NCI-H774 (cell line): ENCODE measurements around the gene SLC66A1.

ENCODE experiments used
- DNase-seq: peaks from one replicate; lab custom pipeline; 2025; lab: John Stamatoyannopoulos, UW

Gene SLC66A1

DNA sequence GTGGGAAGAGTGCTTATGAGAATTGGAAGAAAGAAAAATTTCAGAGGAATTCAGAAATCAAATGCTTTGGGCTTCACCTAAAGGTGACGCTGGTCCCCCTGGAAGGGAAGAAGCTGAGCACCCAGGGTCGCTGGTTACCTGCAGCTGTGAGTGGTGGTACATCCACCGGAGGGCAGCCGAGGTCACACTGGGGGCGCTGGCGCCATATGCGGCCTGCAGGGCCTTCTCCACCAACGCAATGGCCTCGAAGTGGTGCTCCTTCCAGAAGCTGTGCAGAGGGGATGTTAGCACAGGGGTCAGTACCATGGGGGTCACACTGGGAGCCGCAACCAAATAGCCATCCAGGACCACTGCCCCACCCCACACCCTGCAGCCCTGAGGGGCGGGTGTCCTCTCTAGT, 6.2 kb upstream of the SLC66A1 start:
- DNase-seq = no peak

DNA sequence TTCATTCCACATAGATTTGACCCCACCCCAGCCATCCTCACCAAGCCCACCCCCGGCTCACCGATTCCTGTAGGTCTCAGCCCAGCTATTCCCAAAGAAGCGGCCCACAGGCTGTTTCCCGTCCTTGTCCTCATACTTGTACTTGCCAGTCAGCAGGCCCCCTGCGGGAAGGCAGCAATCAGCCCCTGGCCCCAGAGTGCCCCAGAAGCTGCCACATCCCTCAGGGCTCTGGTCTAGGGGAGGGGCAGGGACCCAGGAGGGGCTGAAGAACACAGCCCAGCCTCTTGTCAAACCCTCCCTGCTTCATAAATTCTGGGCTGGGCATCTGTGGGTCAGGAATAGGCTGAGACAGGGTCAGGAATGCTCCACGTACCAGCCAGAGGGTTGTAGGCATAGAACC, 5.2 kb upstream of the SLC66A1 start:
- no peak for DNase-seq

DNA sequence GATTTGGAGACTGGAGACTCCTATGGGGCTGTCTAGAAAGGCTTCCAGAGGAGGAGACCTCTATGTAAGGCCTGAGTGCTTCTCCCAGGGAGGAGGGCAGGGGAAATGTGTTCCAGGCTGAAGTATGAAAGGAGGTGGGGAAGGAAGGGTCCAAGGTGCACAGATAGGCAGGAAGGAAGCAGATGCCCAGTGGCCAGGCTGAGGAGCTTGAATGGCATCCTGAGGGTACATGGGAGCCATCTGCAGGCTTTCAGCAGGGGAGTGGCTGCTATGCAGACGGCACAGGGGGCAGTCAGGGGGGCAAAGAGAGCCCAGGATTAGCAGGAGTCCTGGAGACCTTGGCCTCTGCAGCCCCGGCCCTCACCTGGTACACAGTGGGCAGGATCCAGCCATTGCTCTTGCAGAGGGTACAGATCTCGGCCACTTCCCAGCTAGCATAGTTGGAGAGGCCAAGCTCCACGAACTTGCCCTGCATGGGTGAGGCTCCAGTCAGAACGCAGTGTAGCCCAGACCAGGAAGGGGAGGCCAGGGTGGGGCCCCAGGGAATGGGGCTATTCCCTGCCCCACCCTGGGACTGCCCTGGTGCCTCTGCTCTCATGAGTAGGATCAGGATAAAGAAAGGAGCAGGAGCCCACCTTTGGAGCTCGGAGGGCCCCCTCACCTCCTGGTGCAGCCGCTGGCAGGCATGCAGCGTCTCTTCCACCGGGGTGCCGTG, 4.2 kb upstream of the SLC66A1 start:
- DNase-seq = no peak

DNA sequence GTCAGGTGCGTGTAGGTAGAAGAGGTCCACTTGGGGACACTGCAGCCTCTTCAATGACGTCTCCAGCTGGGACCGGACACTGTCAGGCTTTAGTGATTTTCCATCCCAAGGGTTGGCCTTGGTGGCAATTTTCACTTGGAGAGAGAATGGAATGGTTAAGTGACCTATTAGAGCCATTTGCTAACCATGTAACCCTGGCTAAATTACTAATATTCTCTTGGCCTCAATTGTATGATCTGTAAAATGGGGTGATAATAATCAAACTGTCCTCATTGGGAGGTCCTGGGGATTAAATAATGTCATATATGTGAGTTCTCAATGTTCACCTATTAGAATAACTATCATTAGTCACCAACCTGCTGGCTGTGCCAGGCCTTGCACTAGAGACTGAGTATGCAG, 3.6 kb upstream of the SLC66A1 start:
- no peak for DNase-seq

DNA sequence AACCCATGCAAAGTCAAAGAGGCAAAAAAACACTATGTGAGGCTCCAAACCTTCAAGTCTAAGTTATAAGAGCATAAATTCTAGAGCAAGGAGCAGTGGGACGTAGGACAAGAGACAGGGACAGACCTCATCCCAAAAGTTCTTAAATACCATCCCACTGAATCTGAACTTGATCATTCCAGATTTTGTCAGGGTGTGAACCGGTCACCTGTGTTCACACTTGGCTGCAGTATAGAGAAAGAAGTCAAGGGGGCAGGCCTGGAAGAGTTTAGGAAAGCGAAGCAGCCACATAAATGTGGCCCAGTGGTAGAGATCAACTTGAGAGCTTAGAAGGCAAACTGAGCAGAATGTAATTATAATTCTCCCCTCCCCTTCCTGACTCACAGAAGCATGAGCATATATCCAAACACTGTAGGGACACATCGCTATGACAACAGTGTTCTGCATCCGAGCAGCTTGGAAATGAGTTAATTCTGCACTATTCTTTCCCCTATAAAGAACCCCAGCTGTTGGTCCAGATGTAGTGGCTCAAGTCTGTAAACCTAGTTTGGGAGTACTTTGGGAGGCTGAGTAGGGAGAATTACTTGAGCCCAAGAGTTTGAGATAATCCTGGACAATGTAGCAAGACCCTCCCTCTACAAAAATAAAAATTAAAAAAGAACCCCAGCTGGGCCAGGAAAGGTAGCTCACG, 2.9 kb upstream of the SLC66A1 start:
- DNase-seq = no peak

DNA sequence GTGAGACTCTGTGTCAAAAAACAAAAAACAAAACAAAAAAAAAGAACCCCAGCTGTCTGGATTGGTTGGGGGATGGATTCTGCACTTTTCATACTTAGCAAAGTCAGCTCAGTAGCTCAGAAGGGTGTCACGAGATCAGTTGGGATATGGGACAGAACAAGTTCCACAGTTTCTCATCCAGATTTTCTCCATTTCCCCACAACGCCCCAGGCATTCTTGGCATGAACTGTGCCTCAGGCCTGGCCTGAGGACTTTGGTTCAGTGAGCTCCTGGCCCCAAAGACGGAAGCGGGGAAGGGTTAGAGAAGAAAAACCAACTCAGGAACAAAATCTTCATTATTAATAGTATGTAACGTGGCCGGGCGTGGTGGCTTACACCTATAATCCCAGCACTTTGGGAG, 2.1 kb upstream of the SLC66A1 start:
- no peak for DNase-seq

DNA sequence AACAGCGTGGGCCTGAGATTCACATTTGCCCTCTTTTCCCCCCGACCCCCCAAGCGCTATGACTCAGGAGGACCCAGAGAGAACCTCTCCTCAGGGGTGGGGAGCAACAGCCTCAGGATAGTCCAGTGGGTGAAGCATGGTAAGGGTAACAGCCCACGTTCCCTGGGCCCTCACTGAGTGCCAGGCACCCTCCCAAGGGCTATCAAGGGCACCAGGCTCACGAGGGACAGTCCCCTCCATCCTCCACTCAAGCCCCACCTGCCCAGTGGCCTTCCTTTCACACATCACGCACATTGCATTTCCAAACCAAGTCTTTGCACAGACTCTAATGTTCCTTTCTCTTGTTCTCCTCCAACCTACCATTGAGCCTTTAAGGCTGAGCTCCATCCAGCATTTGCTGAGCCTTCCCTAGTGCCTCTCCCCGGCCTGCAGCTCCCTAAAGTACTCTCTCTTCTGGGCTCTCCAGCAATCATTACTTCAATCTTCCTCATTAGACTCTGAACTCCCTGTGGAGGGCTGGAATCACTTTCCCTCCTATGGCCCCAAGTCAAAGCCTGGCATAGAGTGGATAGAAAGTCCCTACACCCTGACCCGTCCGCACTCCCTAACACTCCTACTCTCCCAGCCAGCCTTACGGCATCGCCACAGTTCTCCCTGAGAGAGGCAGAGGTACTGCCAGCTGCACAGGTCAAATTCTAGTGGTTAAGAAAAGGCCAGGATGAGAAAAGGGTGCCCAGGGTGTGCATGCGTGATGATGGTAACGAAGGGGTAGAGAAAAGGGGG, 1.2 kb upstream of the SLC66A1 start:
- DNase-seq = no peak

DNA sequence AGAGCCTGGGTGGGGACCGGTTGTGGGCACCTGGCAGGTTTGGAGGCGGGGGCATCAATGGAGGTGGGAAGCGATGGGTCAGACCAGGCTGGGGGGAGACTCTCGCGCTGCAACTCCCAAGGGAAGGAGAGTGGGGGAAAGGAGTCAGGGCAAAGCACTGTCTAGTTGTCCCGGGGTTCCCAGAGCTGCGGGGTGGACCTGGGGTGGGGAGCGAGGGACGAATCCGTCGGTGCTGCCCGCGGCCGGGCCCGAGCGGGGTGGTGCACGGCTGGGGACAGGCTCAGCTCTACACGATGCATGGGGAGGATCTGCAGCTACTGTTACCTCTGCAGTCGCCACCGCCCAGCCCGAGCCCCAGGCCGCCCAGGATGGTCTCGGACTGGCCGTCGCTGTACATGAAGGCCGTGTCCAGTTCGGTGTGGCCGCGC, 609 bp upstream of the SLC66A1 start:
- no peak for DNase-seq

DNA sequence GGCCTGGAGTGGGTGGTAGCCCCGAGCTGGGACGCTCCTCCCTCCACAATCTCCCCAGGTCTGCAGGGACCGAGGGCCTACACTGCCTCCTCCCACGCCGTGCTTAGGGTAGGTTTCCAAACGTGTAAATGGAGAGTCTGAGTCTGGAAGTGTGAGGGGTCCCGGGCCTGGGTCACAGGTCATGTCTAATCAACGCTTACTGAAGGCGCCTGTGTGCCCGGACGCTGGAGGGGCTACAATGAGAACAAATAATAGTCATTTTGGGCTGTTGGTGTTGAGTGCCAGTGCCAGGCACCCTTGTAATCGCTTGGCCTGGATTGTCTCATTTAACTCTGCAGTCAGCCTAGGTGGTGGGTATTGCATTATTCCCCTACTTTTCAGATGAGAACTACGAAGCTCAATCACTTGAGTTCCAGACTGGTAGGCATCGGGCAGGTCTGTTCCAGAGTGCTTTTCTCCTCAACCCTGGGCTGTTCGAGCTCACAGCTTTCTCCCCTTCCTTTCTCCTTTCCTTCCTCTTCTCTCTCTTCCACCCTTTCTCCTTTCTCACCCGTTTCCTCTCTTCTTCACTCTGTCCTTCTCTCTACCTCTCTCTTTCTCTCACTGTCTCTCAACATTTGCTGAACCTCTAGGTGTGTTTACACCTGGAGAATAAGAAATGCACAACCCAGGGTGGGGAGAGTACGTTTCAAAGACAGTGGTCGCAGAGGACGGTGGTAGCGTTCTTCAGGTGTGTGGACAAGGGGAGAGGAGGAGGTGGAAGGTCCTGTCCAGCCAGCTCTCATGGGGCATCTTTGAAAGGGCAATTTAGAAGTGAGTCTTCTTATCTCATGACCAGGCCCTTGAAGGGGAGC, 883 bp downstream of the SLC66A1 start:
- no peak for DNase-seq

DNA sequence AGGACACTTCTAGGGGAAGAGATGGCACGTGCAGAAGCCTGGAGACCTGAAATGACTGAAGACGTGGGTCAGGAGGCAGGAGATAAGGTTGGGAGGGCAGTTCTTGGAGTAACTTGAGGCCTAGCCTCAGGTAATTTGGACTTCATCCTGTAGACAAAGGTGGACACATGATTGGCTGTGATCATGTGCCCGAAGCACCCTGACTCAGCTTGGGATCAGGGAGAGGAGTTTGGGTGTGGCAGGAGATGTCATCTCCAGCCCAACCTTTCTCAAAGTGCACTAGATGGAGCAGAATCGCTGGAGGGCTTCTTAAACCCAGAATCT, 1.5 kb downstream of the SLC66A1 start:
- no peak for DNase-seq

DNA sequence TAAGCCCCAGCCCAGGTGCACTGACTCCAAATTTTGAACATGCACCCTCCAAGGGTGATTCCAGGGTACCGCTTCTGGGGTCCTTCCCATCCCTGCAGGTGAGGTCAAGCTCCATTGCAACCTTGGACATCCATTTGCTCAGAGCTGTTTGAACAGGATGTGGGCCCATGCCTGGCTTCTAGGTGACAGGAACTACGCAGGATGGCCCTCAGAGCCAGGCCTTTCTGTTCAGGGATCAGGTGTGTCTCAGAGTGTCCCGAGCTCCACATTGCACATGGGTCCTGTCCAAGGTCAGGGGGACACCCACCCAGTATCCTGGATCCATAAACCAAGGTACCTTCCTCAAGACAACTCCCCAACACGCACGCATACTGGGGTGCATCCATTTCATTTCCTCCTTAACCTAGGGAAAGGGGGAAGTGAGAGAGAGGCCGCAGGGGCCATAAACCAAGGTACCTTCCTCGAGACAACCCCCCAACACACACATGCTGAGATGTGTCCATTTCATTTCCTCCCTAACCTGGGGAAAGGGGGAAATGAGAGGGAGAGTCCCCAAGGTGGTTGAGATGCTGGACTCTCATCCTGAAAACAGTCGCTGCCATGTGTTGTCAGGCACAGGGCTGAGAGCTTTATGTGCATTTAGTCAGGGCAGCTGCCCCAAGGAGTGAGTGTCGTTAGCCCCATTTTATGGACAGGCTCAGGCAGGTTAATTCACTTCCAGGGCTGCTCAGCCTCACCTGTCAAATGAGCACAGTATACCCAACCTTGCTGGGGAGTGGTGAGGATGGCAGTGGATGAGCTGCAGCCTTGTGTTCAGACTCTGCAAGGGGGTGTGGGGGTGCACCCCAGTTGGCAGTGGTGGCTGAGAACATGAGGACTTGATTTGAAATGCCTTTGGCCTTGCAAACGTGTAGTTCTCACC, 2.1 kb downstream of the SLC66A1 start:
- DNase-seq = no peak

DNA sequence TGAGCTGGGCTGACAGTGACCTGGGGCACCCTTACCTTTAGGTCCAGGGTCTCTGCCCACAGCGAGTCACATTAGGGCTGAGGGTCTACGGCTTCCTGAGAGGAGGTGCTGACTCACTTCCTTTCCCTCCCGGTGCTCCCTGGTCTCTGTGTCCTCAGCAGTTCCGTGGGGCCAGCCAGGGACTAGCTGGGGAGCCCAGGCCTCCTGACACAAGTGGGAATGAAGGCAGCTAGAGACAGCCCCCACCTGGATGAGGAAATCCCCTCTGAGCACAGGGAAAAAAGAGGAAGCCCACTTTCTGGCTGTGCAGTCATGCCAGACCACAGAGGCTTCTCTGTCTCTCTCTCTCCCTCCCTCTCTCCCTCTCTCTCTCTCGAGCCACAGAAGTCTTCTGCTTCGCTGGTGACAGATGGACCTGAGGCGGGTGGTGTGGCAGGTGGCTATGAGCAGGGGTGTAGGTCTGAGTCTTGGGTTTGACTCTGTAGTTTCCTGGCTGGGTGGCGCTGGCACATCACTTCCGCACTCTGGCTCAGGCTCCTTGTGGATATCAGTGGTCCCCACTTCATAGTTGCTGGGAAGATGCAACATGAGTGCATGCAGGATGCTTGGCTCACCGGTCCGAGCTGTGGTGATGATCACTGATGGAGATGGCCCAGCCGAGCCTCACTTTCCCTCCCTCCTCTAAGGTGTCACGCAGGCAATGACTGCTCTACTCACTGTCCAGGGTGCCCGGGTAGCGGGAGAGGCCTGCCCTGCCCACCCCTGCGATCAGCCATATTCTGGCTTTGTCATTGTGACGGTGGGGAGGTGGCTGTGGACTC, 3.5 kb downstream of the SLC66A1 start:
- DNase-seq = no peak

DNA sequence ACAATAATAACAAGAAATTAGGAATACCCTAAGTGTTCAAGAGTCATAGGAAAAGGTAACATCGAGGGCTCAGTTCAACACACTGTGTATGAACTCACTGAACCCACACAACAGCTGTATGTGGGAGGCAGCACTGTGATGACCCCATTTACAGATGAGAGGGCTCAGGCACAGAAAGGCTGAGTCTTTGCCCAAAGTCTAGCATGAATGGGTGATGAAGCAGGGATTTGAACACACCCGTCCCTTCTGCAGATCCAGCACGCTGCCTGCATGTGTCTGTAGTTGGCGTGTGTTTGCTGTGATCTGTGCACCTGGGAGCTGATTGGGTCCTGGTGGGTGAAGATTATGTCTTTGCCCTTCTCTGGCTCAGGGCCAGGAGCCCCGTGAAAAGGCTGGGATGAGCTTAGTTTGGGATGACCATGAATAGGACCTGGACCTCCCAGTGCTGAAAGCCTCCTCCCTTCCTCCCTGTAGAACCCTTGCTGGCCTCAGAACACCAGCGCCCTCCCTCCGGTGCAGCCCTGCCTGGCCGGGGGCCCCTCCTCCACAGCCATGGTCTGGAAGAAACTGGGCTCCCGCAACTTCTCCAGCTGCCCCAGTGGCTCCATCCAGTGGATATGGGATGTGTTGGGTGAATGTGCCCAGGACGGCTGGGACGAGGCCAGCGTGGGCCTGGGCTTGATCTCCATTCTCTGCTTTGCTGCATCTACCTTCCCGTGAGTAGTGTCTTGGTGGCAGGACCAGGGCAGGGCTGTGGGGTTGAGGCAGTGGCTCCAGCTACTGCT, 5.2 kb downstream of the SLC66A1 start:
- DNase-seq = no peak

DNA sequence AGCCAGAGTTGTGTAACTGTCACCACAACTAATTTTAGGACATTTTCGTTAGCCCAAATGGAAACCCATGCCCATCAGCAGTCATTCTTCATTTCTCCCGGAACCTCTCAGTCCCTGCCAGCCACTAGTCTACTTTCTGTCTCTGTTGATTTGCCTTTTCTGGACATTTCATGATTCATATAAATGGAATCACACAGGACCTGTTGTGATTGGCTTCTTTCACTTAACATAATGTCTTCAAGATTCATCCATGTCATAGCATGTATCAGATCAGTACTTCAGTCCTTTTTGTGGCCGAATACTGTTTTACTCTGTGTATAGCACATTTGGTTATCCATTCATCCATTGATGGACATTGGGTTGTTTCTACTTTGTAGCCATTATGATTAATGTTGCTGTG, 7.1 kb downstream of the SLC66A1 start:
- DNase-seq = no peak

DNA sequence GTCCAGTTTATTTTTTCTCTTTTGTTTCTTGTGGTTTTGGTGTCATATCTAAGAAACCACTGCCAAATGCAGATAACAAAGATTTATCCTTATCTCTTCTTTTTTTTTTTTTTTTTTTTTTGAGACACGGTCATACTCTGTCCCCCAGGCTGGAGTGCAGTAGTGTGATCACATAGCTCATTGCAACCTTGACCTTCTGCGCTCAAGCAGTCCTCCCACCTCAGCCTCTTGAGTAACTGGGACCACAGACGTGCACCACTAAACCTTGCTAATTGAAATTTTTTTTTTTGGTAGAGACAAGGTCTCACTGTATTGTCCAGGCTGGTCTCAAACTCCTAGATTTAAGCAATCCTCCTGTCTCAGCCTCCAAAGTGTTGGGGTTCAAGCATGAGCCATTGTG, 8.9 kb downstream of the SLC66A1 start:
- DNase-seq = no peak

DNA sequence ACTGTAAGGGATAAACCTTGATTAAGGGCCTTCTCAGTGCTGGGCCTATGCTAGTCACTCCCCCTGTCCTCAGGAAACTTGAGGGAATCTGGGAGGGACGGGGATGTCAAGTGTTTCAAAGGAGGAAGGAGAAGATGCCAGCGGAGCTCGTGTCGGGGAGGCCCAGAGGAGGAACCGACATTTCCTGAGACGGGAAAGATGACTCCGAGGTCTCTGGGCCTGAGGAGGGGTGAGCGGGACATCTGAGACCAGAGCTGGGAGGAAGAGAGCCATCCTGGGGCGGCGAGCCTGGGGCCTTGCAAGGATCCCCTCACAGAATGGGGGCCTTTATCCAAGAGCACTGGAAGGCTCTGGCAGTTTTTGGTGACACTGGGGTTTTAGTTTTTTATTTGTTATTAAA, 10.4 kb downstream of the SLC66A1 start:
- DNase-seq = no peak

DNA sequence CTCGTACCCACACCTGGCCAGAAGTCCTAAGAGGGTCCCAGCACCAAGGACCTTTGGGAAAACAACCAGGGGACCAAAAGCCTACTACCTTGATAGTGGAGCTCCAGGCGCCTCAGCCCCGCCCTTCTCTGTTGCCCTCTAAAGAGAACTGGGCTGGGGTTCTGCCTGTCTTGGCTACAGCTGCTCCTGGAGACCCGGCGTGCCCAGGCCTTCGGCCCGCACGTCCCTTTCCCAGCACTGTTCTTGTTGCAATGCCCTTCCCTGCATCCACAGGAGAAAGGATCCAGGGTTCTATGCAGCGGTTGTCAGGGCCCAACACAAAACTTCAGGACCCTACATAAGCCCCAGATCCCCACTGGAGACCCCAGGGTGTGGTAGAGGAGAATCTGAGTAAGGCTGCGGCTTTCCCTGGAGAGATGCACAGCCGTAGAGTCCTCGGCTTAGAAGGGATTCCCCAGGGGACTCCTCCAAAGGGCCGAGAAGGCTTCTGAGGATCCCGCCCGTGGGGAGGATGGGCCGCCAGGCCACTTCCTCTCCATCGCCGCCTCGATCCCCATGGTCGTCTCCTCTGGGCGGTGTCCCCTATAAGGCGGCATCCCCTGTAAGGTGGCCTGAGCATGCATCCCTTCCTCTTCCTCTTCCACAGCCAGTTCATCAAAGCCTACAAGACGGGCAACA, 12.0 kb downstream of the SLC66A1 start:
- DNase-seq = no peak

DNA sequence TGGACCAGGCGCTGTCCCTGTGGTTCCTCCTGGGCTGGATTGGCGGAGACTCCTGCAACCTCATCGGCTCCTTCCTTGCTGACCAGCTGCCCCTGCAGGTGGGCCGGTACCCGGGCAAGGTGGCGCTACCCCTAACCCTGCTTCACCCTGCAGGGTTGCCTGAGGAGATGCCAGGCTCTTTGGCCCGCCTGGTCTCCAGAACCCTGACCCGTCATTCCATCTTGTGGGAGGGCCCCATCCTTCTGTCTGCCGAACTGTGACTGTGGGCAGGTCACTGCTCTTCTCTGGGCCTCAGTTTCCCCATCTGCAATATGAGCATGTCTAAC, 12.5 kb downstream of the SLC66A1 start:
- DNase-seq = no peak

DNA sequence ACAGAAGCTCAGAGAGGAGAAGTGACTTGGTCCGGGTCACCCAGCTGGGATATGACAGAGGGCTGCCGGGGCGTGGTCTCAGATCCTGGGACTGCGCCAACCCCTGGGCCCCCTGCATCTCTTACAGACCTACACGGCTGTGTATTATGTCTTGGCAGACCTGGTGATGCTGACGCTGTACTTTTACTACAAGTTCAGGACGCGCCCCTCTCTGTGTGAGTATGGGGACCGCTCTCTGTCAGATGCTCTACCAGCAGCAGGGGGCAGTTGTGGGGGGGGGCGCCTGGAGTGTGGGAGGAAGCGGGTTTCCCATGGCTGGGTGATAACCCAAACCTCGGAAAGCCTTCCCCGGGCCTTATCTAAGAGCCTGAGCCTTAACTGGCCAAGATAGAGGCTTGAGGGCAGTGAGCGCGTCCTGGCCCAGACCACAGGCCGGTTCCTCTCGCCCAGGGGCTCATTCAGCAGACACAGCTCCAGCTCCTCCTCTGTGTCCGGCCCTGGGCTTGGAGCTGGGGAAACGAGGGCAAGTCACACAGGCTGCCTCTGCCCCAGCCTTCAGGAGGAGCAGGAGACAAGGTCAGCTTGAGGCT, 13.3 kb downstream of the SLC66A1 start:
- no peak for DNase-seq
